OCI-LY7 (cell line): ENCODE measurements around the gene NUTM1. TPM values are rescaled to one million over a fixed set of nuclear protein-coding genes. Genes with fewer than 3 reads are reported as not detected.

ENCODE experiments used
- BruUV-seq: library from RNA; stranded (reverse); fragments of 400-500 nt; replicated peaks from 2 replicates; lab custom pipeline; 2021; lab: Mats Ljungman, UMichigan
- CTCF ChIA-PET: fragments of 300-600 bp; sonication (Branson Sonifier 250); formaldehyde crosslinking; loops from one replicate; lab custom pipeline; 2022; ENCODE audit warnings: antibody characterized with exemption; ENCODE audit not compliant: unreplicated experiment; lab: Charles Lee
- POLR2A ChIA-PET: fragments of 300-600 bp; sonication (Branson Sonifier 250); formaldehyde crosslinking; loops from one replicate; lab custom pipeline; 2022; ENCODE audit warnings: antibody characterized with exemption; lab: Charles Lee
- DNase-seq: peaks from one replicate; pipeline ENCODE4 v3.0.0-alpha.2; 2015; ENCODE audit warnings: low spot score
- H2AFZ ChIP-seq: fragments of 200-600 bp; sonication (generic), shearing (Covaris generic); 2 replicates; pipeline ENCODE4 v1.6.1; 2014; ENCODE audit warnings: mild to moderate bottlenecking, antibody characterized with exemption, low read length, moderate library complexity
- H3K27ac ChIP-seq: fragments of 200-600 bp; sonication (generic); 2 replicates; pipeline ENCODE4 v1.5.1; 2014; ENCODE audit warnings: mixed run types, low read depth, mild to moderate bottlenecking, moderate library complexity, low read length, inconsistent platforms; ENCODE audit not compliant: poor library complexity, severe bottlenecking
- H3K36me3 ChIP-seq: fragments of 200-600 bp; sonication (generic); 2 replicates; pipeline ENCODE4 v1.6.1; 2014; ENCODE audit warnings: mild to moderate bottlenecking, antibody characterized with exemption, low read length, moderate library complexity, mixed read lengths; ENCODE audit not compliant: insufficient read depth
- H3K4me1 ChIP-seq: fragments of 200-600 bp; sonication (generic); 2 replicates; pipeline ENCODE4 v1.5.1; 2014; ENCODE audit warnings: mild to moderate bottlenecking, low read length; ENCODE audit not compliant: insufficient read depth, poor library complexity, severe bottlenecking
- H3K4me2 ChIP-seq: fragments of 200-600 bp; sonication (generic); 2 replicates; pipeline ENCODE4 v1.6.1; 2014; ENCODE audit warnings: mild to moderate bottlenecking, low read length
- H3K4me3 ChIP-seq: fragments of 200-600 bp; sonication (generic); 2 replicates; pipeline ENCODE4 v1.5.1; 2014; ENCODE audit warnings: mild to moderate bottlenecking, low read depth, low read length; ENCODE audit not compliant: poor library complexity, severe bottlenecking
- H3K79me2 ChIP-seq: fragments of 200-600 bp; sonication (generic); 2 replicates; pipeline ENCODE4 v1.6.1; 2016; ENCODE audit warnings: low read depth, mild to moderate bottlenecking, low read length, moderate library complexity, mixed read lengths; ENCODE audit not compliant: insufficient read depth
- H3K9me2 ChIP-seq: fragments of 200-600 bp; sonication (generic); 2 replicates; pipeline ENCODE4 v1.6.1; 2016; ENCODE audit warnings: mild to moderate bottlenecking, low read length, mixed read lengths; ENCODE audit not compliant: insufficient read depth
- H3K9me3 ChIP-seq: fragments of 200-600 bp; sonication (generic); 2 replicates; pipeline ENCODE4 v1.6.1; 2014; ENCODE audit warnings: mild to moderate bottlenecking, mixed run types, low read length, mixed read lengths
- H4K20me1 ChIP-seq: fragments of 200-600 bp; sonication (generic); 2 replicates; pipeline ENCODE4 v1.6.1; 2014; ENCODE audit warnings: mild to moderate bottlenecking, antibody characterized with exemption, low read length, moderate library complexity, mixed read lengths; ENCODE audit not compliant: insufficient read depth
- EZH2phosphoT487 ChIP-seq: fragments of 200-600 bp; sonication (generic); IDR thresholded peaks from 2 replicates; pipeline ENCODE4 v1.6.1; 2018; ENCODE audit warnings: low read depth, borderline replicate concordance, mild to moderate bottlenecking, mixed run types, antibody characterized with exemption, low read length, moderate library complexity, mixed read lengths
- intact Hi-C: fragments of 100-400 bp; cut with micrococcal nuclease; formaldehyde crosslinking; loops from one replicate; pipeline ENCODE4 v1.10.0; 2022; ENCODE audit not compliant: unreplicated experiment
- total RNA-seq, 2 experiments: library from RNA; depleted of rRNA in 1 of 2; stranded (reverse); fragments of >200 nt in 1 of 2; shearing (Covaris generic) in 1 of 2; gene quantifications; 2 replicates each; pipeline ENCODE4 v1.2.3, GENCODE V29; 2014 to 2022
- TF ChIP-seq, protein P1 (sequence below): fragments of 200-600 bp; sonication (generic); conservative IDR thresholded peaks from 2 replicates; pipeline ENCODE4 v1.5.1; 2014; ENCODE audit warnings: mild to moderate bottlenecking, antibody characterized with exemption, low read length, moderate library complexity, mixed read lengths

Gene NUTM1
- total RNA-seq, 2 experiments from 2014 or later, result not detected

GRCh38 chr15:34370129-34370528, 27.0 kb downstream of the NUTM1 start:
- POLR2A ChIA-PET, result no interaction called here
- DNase-seq, result no peak
- Histone ChIP-seq H3K4me2 (no peak overlapping the region), H3K27ac (no peak overlapping the region), H3K4me1 (peaks cover 14% of the 10 kb centered on the region), H3K9me3 (no peaks in the 10 kb centered on the region), H2AFZ (no peak overlapping the region), H3K4me3 (no peak overlapping the region), H3K79me2 (peaks cover 12% of the 10 kb centered on the region), H3K9me2 (no peaks in the 10 kb centered on the region), H3K36me3 (no peaks in the 10 kb centered on the region), H4K20me1 (0 out of 2 replicates have a peak, but pooled peaks cover 7% of the 10 kb centered on the region)
- CTCF ChIA-PET, result no interaction called here
- intact Hi-C loops, result loop anchor here (5.0 kb wide), 1 partner anchor 128 kb away; no protein-coding TSS in a partner anchor
- TF ChIP-seq EZH2phosphoT487, result no peak
- TF ChIP-seq, protein P1, sequence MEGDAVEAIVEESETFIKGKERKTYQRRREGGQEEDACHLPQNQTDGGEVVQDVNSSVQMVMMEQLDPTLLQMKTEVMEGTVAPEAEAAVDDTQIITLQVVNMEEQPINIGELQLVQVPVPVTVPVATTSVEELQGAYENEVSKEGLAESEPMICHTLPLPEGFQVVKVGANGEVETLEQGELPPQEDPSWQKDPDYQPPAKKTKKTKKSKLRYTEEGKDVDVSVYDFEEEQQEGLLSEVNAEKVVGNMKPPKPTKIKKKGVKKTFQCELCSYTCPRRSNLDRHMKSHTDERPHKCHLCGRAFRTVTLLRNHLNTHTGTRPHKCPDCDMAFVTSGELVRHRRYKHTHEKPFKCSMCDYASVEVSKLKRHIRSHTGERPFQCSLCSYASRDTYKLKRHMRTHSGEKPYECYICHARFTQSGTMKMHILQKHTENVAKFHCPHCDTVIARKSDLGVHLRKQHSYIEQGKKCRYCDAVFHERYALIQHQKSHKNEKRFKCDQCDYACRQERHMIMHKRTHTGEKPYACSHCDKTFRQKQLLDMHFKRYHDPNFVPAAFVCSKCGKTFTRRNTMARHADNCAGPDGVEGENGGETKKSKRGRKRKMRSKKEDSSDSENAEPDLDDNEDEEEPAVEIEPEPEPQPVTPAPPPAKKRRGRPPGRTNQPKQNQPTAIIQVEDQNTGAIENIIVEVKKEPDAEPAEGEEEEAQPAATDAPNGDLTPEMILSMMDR, result no peak
- no TSS peak for BruUV-seq

GRCh38 chr15:34370643-34371042, 27.5 kb downstream of the NUTM1 start:
- Histone ChIP-seq H3K4me2 (no peak overlapping the region), H3K79me2 (peaks cover 7% of the 10 kb centered on the region), H3K9me2 (no peaks in the 10 kb centered on the region), H3K9me3 (no peaks in the 10 kb centered on the region), H3K4me1 (peaks cover 9% of the 10 kb centered on the region), H3K36me3 (no peaks in the 10 kb centered on the region), H2AFZ (no peak overlapping the region), H3K4me3 (no peak overlapping the region), H4K20me1 (0 out of 2 replicates have a peak, but pooled peaks cover 5% of the 10 kb centered on the region), H3K27ac (no peak overlapping the region)
- intact Hi-C loops, result loop anchor here (5.0 kb wide), 1 partner anchor 128 kb away; no protein-coding TSS in a partner anchor
- ChIA-PET POLR2A (no interaction called here), CTCF (no interaction called here)
- BruUV-seq, result no TSS peak
- DNase-seq, result no peak
- TF ChIP-seq EZH2phosphoT487, result no peak
- TF ChIP-seq, protein P1, result no peak

- no peak overlapping the region for H3K27ac ChIP-seq
- H3K79me2 ChIP-seq, result no peaks in the 10 kb centered on the region
- no peak overlapping the region for H3K4me3 ChIP-seq
- no peaks in the 10 kb centered on the region for H3K4me1 ChIP-seq
- BruUV-seq, result no TSS peak
- H4K20me1 ChIP-seq, result no peaks in the 10 kb centered on the region
- intact Hi-C loops, result loop anchor here (5.0 kb wide), 1 partner anchor 132 kb away; no protein-coding TSS in a partner anchor
- no peaks in the 10 kb centered on the region for H3K9me2 ChIP-seq
- no peaks in the 10 kb centered on the region for H3K9me3 ChIP-seq
- CTCF ChIA-PET, result no interaction called here
- POLR2A ChIA-PET, result no interaction called here
- no peaks in the 10 kb centered on the region for H3K36me3 ChIP-seq
- no peak for DNase-seq
- H3K4me2 ChIP-seq, result no peak overlapping the region
- no peak for TF ChIP-seq EZH2phosphoT487
- TF ChIP-seq, protein P1, result no peak
- no peak overlapping the region for H2AFZ ChIP-seq
These were observed 30.8 kb downstream of the NUTM1 start for GRCh38 chr15:34373951-34374350.
